HCT116 (cell line): ENCODE data around the gene CASP8. TPM values are rescaled to one million over a fixed set of nuclear protein-coding genes. Genes with fewer than 3 reads are reported as not detected.

Experiments used
- ATAC-seq: fragments of 200-7000 bp; cut with Tn5 transposase; 2 replicates; pipeline ENCODE4 v1.9.1; 2020; ENCODE audit warnings: mild to moderate bottlenecking, moderate library complexity
- BruUV-seq: library from RNA; stranded (reverse); fragments of 400-500 nt; replicated peaks from 2 replicates; lab custom pipeline; 2021; lab: Mats Ljungman, UMichigan
- CTCF ChIA-PET: fragments of 300-600 bp; sonication (Branson Sonifier 250); formaldehyde crosslinking; loops from one replicate; lab custom pipeline; 2021; ENCODE audit warnings: antibody characterized with exemption; lab: Charles Lee
- POLR2A ChIA-PET: fragments of 300-600, 350-600 bp; sonication (Branson Sonifier 250); formaldehyde crosslinking; loops from one replicate; lab custom pipeline; 2021; ENCODE audit warnings: antibody characterized with exemption; lab: Charles Lee
- RAD21 ChIA-PET, 2 experiments: fragments of 300-600 bp; sonication (Branson Sonifier 250); formaldehyde crosslinking; loops; one replicate each; lab custom pipeline; 2023; ENCODE audit warnings: low total read pairs in 2 of 2; ENCODE audit not compliant: uncharacterized antibody in 2 of 2, unreplicated experiment in 2 of 2, low non-redundant PET in 1 of 2; lab: Charles Lee
- DNase-seq: peaks from one replicate; pipeline ENCODE4 v3.0.0-alpha.2; 2010; ENCODE audit warnings: low read depth, low spot score
- H2AFZ ChIP-seq: fragments of 200-600 bp; shearing (Covaris generic), sonication (generic); 2 replicates; pipeline ENCODE4 v1.6.1; 2017; ENCODE audit warnings: low read depth, mixed run types, mixed read lengths, antibody characterized with exemption, low read length; ENCODE audit not compliant: poor library complexity, severe bottlenecking
- H3K27ac ChIP-seq: 2 replicates; pipeline ENCODE4 v1.5.1; 2012; ENCODE audit warnings: low read depth, low read length
- H3K27me3 ChIP-seq: fragments of 200-600 bp; sonication (generic); 2 replicates; pipeline ENCODE4 v1.6.1; 2016; ENCODE audit warnings: mixed run types, low read length, mixed read lengths; ENCODE audit not compliant: insufficient read depth
- H3K36me3 ChIP-seq, 2 experiments: fragments of 200-500 bp in 1 of 2; fragments of 200-600 bp in 1 of 2; sonication (Bioruptor generic) in 1 of 2; sonication (generic) in 1 of 2; 2 replicates each; pipeline versions ENCODE4 v1.5.1 to v1.6.1; 2014 to 2016; ENCODE audit warnings: low read length in 2 of 2, inconsistent platforms in 1 of 2, mixed read lengths in 1 of 2, mixed run types in 1 of 2; ENCODE audit not compliant: insufficient read depth in 2 of 2, control insufficient read depth in 1 of 2
- H3K4me1 ChIP-seq, 2 experiments: fragments of 200-600 bp in 1 of 2; sonication (generic) in 1 of 2; 2 replicates each; pipeline versions ENCODE4 v1.5.1 to v1.6.1; 2012 to 2017; ENCODE audit warnings: low read length in 2 of 2, inconsistent platforms in 1 of 2, mild to moderate bottlenecking in 1 of 2, mixed read lengths in 1 of 2, mixed run types in 1 of 2, moderate library complexity in 1 of 2; ENCODE audit not compliant: insufficient read depth in 2 of 2, control insufficient read depth in 1 of 2
- H3K4me2 ChIP-seq: fragments of 200-600 bp; sonication (generic); 2 replicates; pipeline ENCODE4 v1.6.1; 2017; ENCODE audit warnings: mixed run types, low read length, mixed read lengths
- H3K4me3 ChIP-seq, 2 experiments: fragments of 200-600 bp in 1 of 2; sonication (generic) in 1 of 2; replicated peaks in 1 of 2; 2 replicates each; pipeline ENCODE4 v1.5.1; 2011 to 2016; ENCODE audit warnings: low read length in 2 of 2, control low read depth in 1 of 2, low read depth in 1 of 2, mild to moderate bottlenecking in 1 of 2, mixed read lengths in 1 of 2, mixed run types in 1 of 2
- H3K79me2 ChIP-seq: fragments of 200-600 bp; sonication (generic); 2 replicates; pipeline ENCODE4 v1.6.1; 2017; ENCODE audit warnings: mild to moderate bottlenecking, mixed run types, low read length, moderate library complexity, mixed read lengths; ENCODE audit not compliant: insufficient read depth
- H3K9ac ChIP-seq: fragments of 200-600 bp; sonication (generic); 2 replicates; pipeline ENCODE4 v1.6.1; 2016; ENCODE audit warnings: low read length, mixed read lengths
- H3K9me2 ChIP-seq: fragments of 200-600 bp; sonication (generic), shearing (Covaris generic); 2 replicates; pipeline ENCODE4 v1.6.1; 2017; ENCODE audit warnings: mixed run types, mild to moderate bottlenecking, moderate library complexity; ENCODE audit not compliant: insufficient read depth
- H3K9me3 ChIP-seq, 2 experiments: fragments of 200-500 bp in 1 of 2; fragments of 200-600 bp in 1 of 2; sonication (Bioruptor generic) in 1 of 2; sonication (generic) in 1 of 2; 2 replicates each; pipeline ENCODE4 v1.6.1; 2014 to 2017; ENCODE audit warnings: low read length in 2 of 2, mixed read lengths in 2 of 2, inconsistent platforms in 1 of 2, low read depth in 1 of 2, mild to moderate bottlenecking in 1 of 2, mixed run types in 1 of 2, moderate library complexity in 1 of 2; ENCODE audit not compliant: control insufficient read depth in 1 of 2, insufficient read depth in 1 of 2
- H4K20me1 ChIP-seq: fragments of 200-600 bp; sonication (generic), shearing (Covaris generic); 2 replicates; pipeline ENCODE4 v1.6.1; 2017; ENCODE audit warnings: mixed run types, mild to moderate bottlenecking, moderate library complexity; ENCODE audit not compliant: insufficient read depth
- CTCF ChIP-seq, 3 experiments: fragments of 200-600 bp in 1 of 3; sonication (generic) in 1 of 3; IDR thresholded peaks in 2 of 3; conservative IDR thresholded peaks in 1 of 3; 2 replicates each; pipeline ENCODE4 v1.5.1; 2012 to 2017; ENCODE audit warnings: low read depth in 2 of 3, low read length in 2 of 3, antibody characterized with exemption in 1 of 3, borderline replicate concordance in 1 of 3, control low read depth in 1 of 3, mild to moderate bottlenecking in 1 of 3, mixed read lengths in 1 of 3, mixed run types in 1 of 3, moderate library complexity in 1 of 3; ENCODE audit not compliant: insufficient read depth in 1 of 3
- EZH2phosphoT487 ChIP-seq: fragments of 200-600 bp; IDR thresholded peaks from 2 replicates; pipeline ENCODE4 v1.6.1; 2018; ENCODE audit warnings: antibody characterized with exemption, borderline replicate concordance
- JUND ChIP-seq: IDR thresholded peaks from 2 replicates; pipeline ENCODE4 v1.6.1; 2012
- RAD21 ChIP-seq: IDR thresholded peaks from 2 replicates; pipeline ENCODE4 v1.6.1; 2012; ENCODE audit warnings: low read depth, mild to moderate bottlenecking
- ZNF274 ChIP-seq: fragments of 200-500 bp; sonication (Bioruptor generic); IDR thresholded peaks from 2 replicates; pipeline ENCODE4 v1.6.1; 2014; ENCODE audit warnings: mild to moderate bottlenecking, low read depth, low read length, inconsistent platforms
- intact Hi-C: fragments of 100-400 bp; cut with micrococcal nuclease; formaldehyde crosslinking; loops from 2 replicates; pipeline ENCODE4 v1.10.0; 2022
- total RNA-seq: library from RNA; stranded (reverse); gene quantifications from one replicate; pipeline ENCODE4 v1.2.1, GENCODE V29; 2021; ENCODE audit not compliant: unreplicated experiment

Gene CASP8
- total RNA-seq, 1 experiment from 2014 or later, result 29.6 TPM

GRCh38 chr2:201235860-201236811 lies 24.2 kb upstream of the CASP8 start:
- no peak overlapping the region for H3K4me2 ChIP-seq
- peaks cover 16 to 27% of the 10 kb centered on the region in 2 experiments for H3K36me3 ChIP-seq
- H3K79me2 ChIP-seq, result peaks cover 38% of the 10 kb centered on the region
- no peaks in the 10 kb centered on the region for H3K9me3 ChIP-seq
- DNase-seq, result no peak
- no peaks in the 10 kb centered on the region for H3K9me2 ChIP-seq
- no peaks in the 10 kb centered on the region for H4K20me1 ChIP-seq
- CTCF ChIA-PET, result interaction anchor here (1.2 kb wide), 1 partner anchor 128 kb away, joined by 6 read pairs; no protein-coding TSS in a partner anchor
- TF ChIP-seq JUND (no peak), CTCF (IDR thresholded peaks at IDR 0.05 in 2 of 3, conservative IDR thresholded peaks at IDR 0.05 in 1 of 3; ENCODE audit: borderline replicate concordance in 1 of 3, insufficient read depth in 1 of 3, low read depth in 2 of 3, low read length in 2 of 3) (peak; percentile 48 to 73 (median 65)), ZNF274 (no peak), EZH2phosphoT487 (no peak), RAD21 (peak; percentile 90)
- TF ChIP-seq, all 23 proteins: peak for 2
- Histone ChIP-seq H3K27me3 (no peaks in the 10 kb centered on the region), H3K27ac (no peak overlapping the region), H3K4me1 (peaks cover 15 to 22% of the 10 kb centered on the region in 2 experiments), H3K9ac (no peak overlapping the region), H3K4me3 (no peak overlapping the region), H2AFZ (no peak overlapping the region)
- ChIA-PET POLR2A (no interaction called here), RAD21 (interaction anchor here in 1 of 2 experiments (0.9 kb wide), 1 partner anchor 129 kb away, joined by 4 read pairs; no protein-coding TSS in a partner anchor)
- no peak for ATAC-seq
- no TSS peak for BruUV-seq
- intact Hi-C loops, result loop anchor here (1.0 to 10.0 kb wide), 3 partner anchors 128 to 445 kb away; partner anchors contain the start of genes STRADB and TRAK2
